CD14-positive monocyte (primary cell): ENCODE results near the gene RBKS. TPM values are rescaled to one million over a fixed set of nuclear protein-coding genes. Genes with fewer than 3 reads are reported as not detected.

Source experiments
- DNase-seq, 3 donors: peaks; one replicate each; pipeline ENCODE4 v3.0.0-alpha.2; 2011 to 2022
- H2AFZ ChIP-seq: 2 replicates; pipeline ENCODE4 v1.6.0; 2012; ENCODE audit warnings: mild to moderate bottlenecking, low read depth, low read length, inconsistent platforms; ENCODE audit not compliant: insufficient read depth, poor library complexity, severe bottlenecking
- H3K27ac ChIP-seq, 2 donors: 1 replicate in 1 of 2; 2 replicates in 1 of 2; pipeline ENCODE4 v1.5.1; 2012 to 2013; ENCODE audit warnings: low read length in 2 of 2, control low read depth in 1 of 2, inconsistent platforms in 1 of 2, low read depth in 1 of 2, mild to moderate bottlenecking in 1 of 2
- H3K27me3 ChIP-seq, 2 donors: one replicate each; pipeline versions ENCODE4 v1.6.0 to v1.6.1; 2011 to 2013; ENCODE audit warnings: low read length in 2 of 2; ENCODE audit not compliant: control insufficient read depth in 2 of 2, insufficient read depth in 2 of 2
- H3K36me3 ChIP-seq, 2 donors: replicated peaks in 1 of 2; 1 replicate in 1 of 2; 2 replicates in 1 of 2; pipeline versions ENCODE4 v1.5.1 to v1.6.1; 2012 to 2013; ENCODE audit warnings: low read length in 2 of 2, control low read depth in 1 of 2, inconsistent platforms in 1 of 2, mild to moderate bottlenecking in 1 of 2; ENCODE audit not compliant: insufficient read depth in 2 of 2, control insufficient read depth in 1 of 2
- H3K4me1 ChIP-seq, 2 donors: 1 replicate in 1 of 2; 2 replicates in 1 of 2; pipeline versions ENCODE4 v1.5.1 to v1.6.1; 2012 to 2013; ENCODE audit warnings: low read length in 2 of 2, control low read depth in 1 of 2, inconsistent platforms in 1 of 2, mild to moderate bottlenecking in 1 of 2, moderate library complexity in 1 of 2; ENCODE audit not compliant: insufficient read depth in 2 of 2, control insufficient read depth in 1 of 2
- H3K4me2 ChIP-seq: replicated peaks from 2 replicates; pipeline ENCODE3; 2012; ENCODE audit warnings: low read length, moderate library complexity, mild to moderate bottlenecking; ENCODE audit not compliant: poor library complexity, severe bottlenecking; ENCODE audit errors: extremely low read depth
- H3K4me3 ChIP-seq, 3 experiments: fragments of 200-600 bp in 1 of 3; sonication (generic) in 1 of 3; replicated peaks in 1 of 3; 1 replicate in 2 of 3; 2 replicates in 1 of 3; pipeline ENCODE4 v1.5.1; 2011 to 2013; ENCODE audit warnings: low read length in 3 of 3, mild to moderate bottlenecking in 3 of 3, control low read depth in 2 of 3, low read depth in 2 of 3, inconsistent platforms in 1 of 3, moderate library complexity in 1 of 3
- H3K79me2 ChIP-seq: 2 replicates; pipeline ENCODE4 v1.6.0; 2012; ENCODE audit warnings: mild to moderate bottlenecking, control low read depth, inconsistent platforms, low read length, moderate library complexity; ENCODE audit not compliant: insufficient read depth
- H3K9ac ChIP-seq: 2 replicates; pipeline ENCODE4 v1.6.0; 2017; ENCODE audit warnings: low read length, mild to moderate bottlenecking; ENCODE audit not compliant: insufficient read depth, poor library complexity, severe bottlenecking
- H3K9me3 ChIP-seq, 2 donors: replicated peaks in 1 of 2; 1 replicate in 1 of 2; 2 replicates in 1 of 2; pipeline versions ENCODE4 v1.5.1 to v1.6.1; 2012 to 2013; ENCODE audit warnings: low read length in 2 of 2, control low read depth in 1 of 2; ENCODE audit not compliant: control insufficient read depth in 1 of 2, insufficient read depth in 1 of 2
- H4K20me1 ChIP-seq: 2 replicates; pipeline ENCODE4 v1.6.0; 2012; ENCODE audit warnings: mild to moderate bottlenecking, low read length, control low read depth, moderate library complexity; ENCODE audit not compliant: insufficient read depth
- H3K27ac Mint-ChIP-seq, 7 donors: one replicate each; pipeline ENCODE4 v1.8.0; 2020; ENCODE audit warnings: mild to moderate bottlenecking in 7 of 7, mixed read lengths in 7 of 7, moderate library complexity in 6 of 7, inconsistent platforms in 2 of 7
- H3K27me3 Mint-ChIP-seq, 3 donors: one replicate each; pipeline ENCODE4 v1.8.0; 2021 to 2022; ENCODE audit warnings: low read depth in 3 of 3, mild to moderate bottlenecking in 3 of 3, mixed read lengths in 3 of 3, moderate library complexity in 3 of 3, inconsistent platforms in 1 of 3
- H3K36me3 Mint-ChIP-seq, 2 donors: one replicate each; pipeline ENCODE4 v1.8.0; 2020; ENCODE audit warnings: mixed read lengths in 2 of 2, inconsistent platforms in 1 of 2, mild to moderate bottlenecking in 1 of 2
- H3K4me1 Mint-ChIP-seq: one replicate; pipeline ENCODE4 v1.8.0; 2020; ENCODE audit warnings: mild to moderate bottlenecking, mixed read lengths
- H3K4me3 Mint-ChIP-seq, 2 donors: one replicate each; pipeline ENCODE4 v1.8.0; 2020; ENCODE audit warnings: mild to moderate bottlenecking in 2 of 2, mixed read lengths in 2 of 2, moderate library complexity in 1 of 2
- H3K9me3 Mint-ChIP-seq, 7 donors: one replicate each; pipeline ENCODE4 v1.8.0; 2020 to 2022; ENCODE audit warnings: mixed read lengths in 7 of 7, mild to moderate bottlenecking in 6 of 7, moderate library complexity in 6 of 7, inconsistent platforms in 2 of 7
- WGBS: methylation state at CpG from one replicate; pipeline ENCODE4 v1.1.5; 2013; ENCODE audit warnings: missing lambda C conversion rate; ENCODE audit not compliant: insufficient coverage; 5-methylcytosine and 5-hydroxymethylcytosine counted together
- intact Hi-C, 2 donors: fragments of 100-400 bp; cut with micrococcal nuclease; formaldehyde crosslinking; loops; one replicate each; pipeline versions ENCODE4 v1.15.0 to v1.15.1; 2023
- polyA plus RNA-seq, 3 donors: library from polyadenylated mRNA; depleted of rRNA in 1 of 3; unstranded in 2 of 3; stranded (reverse) in 1 of 3; fragments of 300-500 nt in 2 of 3; fragments of >200 nt in 1 of 3; fragmentation: Illumina TruSeq in 2 of 3; gene quantifications; 1 replicate in 2 of 3; 2 replicates in 1 of 3; pipeline ENCODE4 v1.2.3, GENCODE V29; 2012 to 2021
- TF ChIP-seq, protein P1 (sequence below): fragments of 200-600 bp; IDR thresholded peaks from one replicate; pipeline ENCODE4 v1.8.0; 2022; ENCODE audit warnings: antibody characterized with exemption, mild to moderate bottlenecking

RBKS gene
- polyA plus RNA-seq, 3 donors, result 3.9 to 39.1 (median 4.3) TPM

DNA sequence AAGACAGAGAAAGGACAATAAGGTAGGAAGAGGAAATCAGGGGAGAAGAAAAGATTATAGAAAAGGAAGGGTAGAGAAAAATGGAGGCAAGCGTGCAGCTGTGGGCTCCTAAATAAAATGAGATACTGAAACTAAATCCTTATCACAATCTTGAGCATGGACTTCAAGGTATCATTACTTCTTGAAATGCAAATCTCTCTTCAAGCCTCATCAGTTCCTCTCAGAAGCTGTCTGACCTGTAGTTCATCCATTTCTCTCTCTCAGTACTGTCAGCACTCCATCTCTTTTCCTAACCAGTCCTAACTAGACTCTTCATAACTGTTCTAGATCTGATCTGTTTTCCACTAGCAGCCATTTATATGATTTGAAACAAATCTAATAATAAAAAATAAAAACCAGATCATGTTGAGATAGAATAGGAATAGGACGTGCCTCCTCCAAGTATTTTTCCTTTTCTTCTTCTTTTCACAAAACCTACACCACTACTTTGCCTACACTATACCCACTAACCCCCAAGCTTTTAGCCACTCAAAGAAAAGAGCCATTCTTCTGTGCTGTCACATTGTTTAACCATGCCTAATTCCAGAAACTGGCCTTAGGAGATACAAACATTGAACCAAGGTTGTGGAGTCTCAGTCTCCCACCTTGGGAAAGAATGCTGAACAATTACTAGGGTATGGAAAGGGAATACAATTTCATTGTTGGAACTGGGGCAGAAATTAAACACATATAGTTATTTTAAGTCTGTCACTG, 21.4 kb upstream of the RBKS start:
- Mint-ChIP-seq H3K9me3 (peaks cover 0 to 3% (median 0%) of the 10 kb centered on the region in 7 donors), H3K27ac (peak overlapping the region in 1 of 7 donors; percentile 16), H3K36me3 (peaks cover 17 to 38% of the 10 kb centered on the region in 2 donors), H3K4me1 (peaks cover 22% of the 10 kb centered on the region), H3K4me3 (no peak overlapping the region), H3K27me3 (peaks cover 0 to 2% (median 0%) of the 10 kb centered on the region in 3 donors)
- Histone ChIP-seq H3K79me2 (peaks cover 47% of the 10 kb centered on the region), H4K20me1 (no peaks in the 10 kb centered on the region), H3K9me3 (no peaks in the 10 kb centered on the region), H3K9ac (no peak overlapping the region), H3K27me3 (no peaks in the 10 kb centered on the region), H3K4me1 (peaks cover 12 to 16% of the 10 kb centered on the region in 2 donors), H3K4me3 (no peak overlapping the region), H3K4me2 (no peak overlapping the region), H3K36me3 (no peaks in the 10 kb centered on the region), H2AFZ (no peak overlapping the region), H3K27ac (no peak overlapping the region)
- TF ChIP-seq, protein P1, sequence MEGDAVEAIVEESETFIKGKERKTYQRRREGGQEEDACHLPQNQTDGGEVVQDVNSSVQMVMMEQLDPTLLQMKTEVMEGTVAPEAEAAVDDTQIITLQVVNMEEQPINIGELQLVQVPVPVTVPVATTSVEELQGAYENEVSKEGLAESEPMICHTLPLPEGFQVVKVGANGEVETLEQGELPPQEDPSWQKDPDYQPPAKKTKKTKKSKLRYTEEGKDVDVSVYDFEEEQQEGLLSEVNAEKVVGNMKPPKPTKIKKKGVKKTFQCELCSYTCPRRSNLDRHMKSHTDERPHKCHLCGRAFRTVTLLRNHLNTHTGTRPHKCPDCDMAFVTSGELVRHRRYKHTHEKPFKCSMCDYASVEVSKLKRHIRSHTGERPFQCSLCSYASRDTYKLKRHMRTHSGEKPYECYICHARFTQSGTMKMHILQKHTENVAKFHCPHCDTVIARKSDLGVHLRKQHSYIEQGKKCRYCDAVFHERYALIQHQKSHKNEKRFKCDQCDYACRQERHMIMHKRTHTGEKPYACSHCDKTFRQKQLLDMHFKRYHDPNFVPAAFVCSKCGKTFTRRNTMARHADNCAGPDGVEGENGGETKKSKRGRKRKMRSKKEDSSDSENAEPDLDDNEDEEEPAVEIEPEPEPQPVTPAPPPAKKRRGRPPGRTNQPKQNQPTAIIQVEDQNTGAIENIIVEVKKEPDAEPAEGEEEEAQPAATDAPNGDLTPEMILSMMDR, result no peak
- DNase-seq, result no peak
- WGBS, result no CpG with 5 or more reads among the region's 2 CpGs
- intact Hi-C loops, result no loop called here

DNA sequence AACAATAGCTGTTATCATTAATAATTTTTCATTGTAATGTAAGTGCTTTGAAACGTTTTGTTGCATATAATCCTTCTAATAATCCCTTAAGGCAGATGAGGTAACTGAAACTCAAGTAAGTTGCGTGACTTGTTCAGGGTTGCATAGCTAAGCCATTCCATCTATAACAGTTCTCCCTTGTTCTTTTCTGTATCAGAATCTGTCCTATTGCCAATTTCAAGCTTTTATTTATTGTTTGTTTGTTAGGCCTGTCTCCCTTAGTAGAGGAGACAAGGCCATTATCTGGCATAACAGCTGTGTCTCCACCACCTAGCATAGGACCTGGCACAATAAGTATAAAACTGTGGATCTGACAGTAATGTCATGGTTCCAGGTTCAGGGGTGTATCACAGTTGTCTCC, 19.7 kb upstream of the RBKS start:
- Mint-ChIP-seq H3K4me1 (peaks cover 23% of the 10 kb centered on the region), H3K27ac (peak overlapping the region in 1 of 7 donors; percentile 52), H3K27me3 (peaks cover 0 to 2% (median 0%) of the 10 kb centered on the region in 3 donors), H3K36me3 (peaks cover 28 to 50% of the 10 kb centered on the region in 2 donors), H3K9me3 (peaks cover 0 to 3% (median 0%) of the 10 kb centered on the region in 7 donors), H3K4me3 (no peak overlapping the region)
- no peaks in the 10 kb centered on the region for H3K9me3 ChIP-seq
- H3K4me2 ChIP-seq, result no peak overlapping the region
- TF ChIP-seq, protein P1, result no peak
- no peak overlapping the region for H3K27ac ChIP-seq
- no peaks in the 10 kb centered on the region for H4K20me1 ChIP-seq
- H3K4me3 ChIP-seq, result no peak overlapping the region
- no peaks in the 10 kb centered on the region for H3K27me3 ChIP-seq
- intact Hi-C loops, result no loop called here
- no peak overlapping the region for H2AFZ ChIP-seq
- peaks cover 9 to 10% of the 10 kb centered on the region in 2 donors for H3K4me1 ChIP-seq
- H3K9ac ChIP-seq, result no peak overlapping the region
- 100% methylated on average over 1 of the region's 2 CpGs for WGBS
- no peaks in the 10 kb centered on the region for H3K36me3 ChIP-seq
- peaks cover 44% of the 10 kb centered on the region for H3K79me2 ChIP-seq
- no peak for DNase-seq
